Left forelimb (tissue), 1 donor: Measurements from ENCODE around the gene NUMA1.

Experiments
- DNase-seq: peaks from one replicate; pipeline ENCODE4 v3.0.0-alpha.2; 2018; ENCODE audit warnings: low spot score

NUMA1 gene

DNA sequence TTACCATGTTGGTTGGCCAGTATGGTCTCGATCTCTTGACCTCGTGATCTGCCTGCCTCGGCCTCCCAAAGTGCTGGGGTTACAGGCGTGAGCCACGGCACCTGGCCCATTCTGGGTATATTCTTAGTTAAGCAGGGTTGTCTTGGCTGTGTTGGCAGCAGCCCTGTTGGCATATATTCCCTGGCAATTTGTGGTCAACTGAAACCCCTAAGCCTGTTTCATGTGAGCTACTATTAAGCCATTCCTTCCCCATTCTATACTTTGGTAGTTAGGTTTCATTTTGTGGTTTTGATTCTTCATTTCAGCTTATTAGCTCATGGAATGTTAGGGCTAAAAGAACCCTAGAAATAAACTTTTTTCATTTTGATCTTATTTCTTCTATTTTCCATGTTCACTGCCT lies 103.8 kb downstream of the NUMA1 start:
- no peak for DNase-seq

DNA sequence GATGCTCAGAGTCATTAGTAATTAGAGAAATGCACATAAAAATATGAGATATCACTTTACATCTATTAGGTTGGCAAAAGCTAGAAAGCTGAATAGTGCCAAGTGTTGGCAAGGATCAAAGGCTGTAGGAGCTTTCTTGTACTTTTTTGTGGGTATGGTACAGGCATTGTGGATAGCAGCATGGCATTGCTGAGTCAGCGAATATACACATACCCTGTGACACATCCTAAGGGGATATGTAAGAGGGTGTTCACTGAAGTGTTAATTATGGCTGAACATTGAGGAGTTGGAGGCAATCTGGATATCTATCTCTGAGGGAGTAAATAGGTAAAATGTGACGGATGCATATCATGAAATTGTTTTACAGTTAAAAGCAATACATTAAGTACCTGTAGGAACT lies 108.7 kb downstream of the NUMA1 start:
- no peak for DNase-seq

GRCh38 chr11:71964641-71965040 lies 115.7 kb downstream of the NUMA1 start:
- DNase-seq: no peak

- DNase-seq: no peak
Observed at GRCh38 chr11:71963468-71963867, 116.9 kb downstream of the NUMA1 start.

DNA sequence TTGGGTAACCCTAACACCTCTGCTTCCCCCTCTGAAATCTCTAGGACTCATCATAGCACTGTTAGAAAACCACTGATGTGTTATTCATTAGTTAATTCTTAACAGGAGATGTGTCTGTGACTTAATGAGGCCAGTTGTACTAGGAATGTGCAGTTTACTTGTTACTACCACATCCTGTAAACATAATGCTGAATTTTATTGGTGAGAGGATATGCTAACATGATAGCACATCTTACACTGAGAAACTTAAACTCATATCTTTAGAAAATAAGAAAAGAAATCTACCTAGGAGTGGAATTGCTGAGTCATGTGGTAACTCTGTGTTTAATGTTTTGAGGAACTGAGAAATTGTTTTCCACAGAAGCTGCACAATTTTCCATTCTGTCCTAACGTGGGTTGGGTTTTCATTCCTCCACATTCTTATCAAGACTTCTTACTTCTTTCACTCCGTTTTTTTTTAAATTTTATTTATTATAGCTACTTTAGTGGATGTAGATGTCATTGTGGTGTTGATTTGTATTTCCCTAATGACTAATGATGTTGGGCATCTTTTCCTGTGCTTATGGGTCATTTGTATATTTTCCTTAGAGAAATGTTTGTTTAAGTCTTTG lies 117.8 kb downstream of the NUMA1 start:
- no peak for DNase-seq

- no peak for DNase-seq
Observed at GRCh38 chr11:71955898-71956456, 124.4 kb downstream of the NUMA1 start.
